ENCODE results near the gene BUB3.

BUB3 gene

GRCh38 chr10:123140164-123140982 lies 13.8 kb upstream of the BUB3 start:
- no peak for DNase-seq

GRCh38 chr10:123140983-123141390 lies 13.2 kb upstream of the BUB3 start:
- no peak for DNase-seq

DNA sequence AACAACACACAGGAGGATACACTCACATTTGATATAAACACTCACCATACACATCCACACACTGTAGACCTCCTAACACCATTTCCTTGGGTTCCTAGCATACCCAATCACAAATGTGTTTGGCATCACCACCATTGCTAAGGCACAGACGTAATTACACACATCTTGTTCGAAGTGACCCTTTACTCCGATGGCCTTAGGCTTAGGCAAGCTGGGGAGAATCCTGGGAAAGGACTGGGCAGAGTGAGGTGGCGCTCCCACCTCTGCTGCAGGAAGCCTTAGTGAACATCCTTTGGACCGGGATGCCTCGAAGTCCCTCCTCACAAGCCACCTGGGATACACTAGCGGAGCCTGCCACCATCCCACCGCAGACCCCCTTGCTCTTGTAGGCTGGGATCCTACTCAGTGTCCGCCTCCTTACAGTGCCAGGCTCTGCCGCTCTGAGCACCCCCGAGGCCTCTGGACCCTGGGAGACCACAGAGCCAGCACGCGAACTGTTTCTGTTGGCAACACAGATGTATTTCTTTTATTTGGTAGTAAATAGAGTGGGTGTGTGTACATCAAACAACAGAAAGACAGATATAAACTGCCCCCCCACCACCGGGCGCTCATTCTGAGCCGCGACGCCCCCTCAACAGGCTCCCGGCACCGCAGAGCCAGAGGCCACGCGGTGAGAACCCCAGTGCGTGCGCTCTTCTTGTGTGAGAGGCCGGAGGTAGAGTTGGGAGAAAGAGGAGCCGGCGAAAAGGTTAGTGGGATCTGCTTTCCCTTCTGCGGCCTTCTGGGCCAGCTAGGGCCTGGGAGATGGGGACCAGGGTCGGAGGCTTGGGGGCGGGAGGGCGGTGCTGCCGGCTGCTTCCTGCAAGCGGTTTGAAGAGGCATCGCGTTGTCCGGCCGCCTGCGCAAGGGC lies 12.2 kb upstream of the BUB3 start:
- DNase-seq: peak; percentile 29

DNA sequence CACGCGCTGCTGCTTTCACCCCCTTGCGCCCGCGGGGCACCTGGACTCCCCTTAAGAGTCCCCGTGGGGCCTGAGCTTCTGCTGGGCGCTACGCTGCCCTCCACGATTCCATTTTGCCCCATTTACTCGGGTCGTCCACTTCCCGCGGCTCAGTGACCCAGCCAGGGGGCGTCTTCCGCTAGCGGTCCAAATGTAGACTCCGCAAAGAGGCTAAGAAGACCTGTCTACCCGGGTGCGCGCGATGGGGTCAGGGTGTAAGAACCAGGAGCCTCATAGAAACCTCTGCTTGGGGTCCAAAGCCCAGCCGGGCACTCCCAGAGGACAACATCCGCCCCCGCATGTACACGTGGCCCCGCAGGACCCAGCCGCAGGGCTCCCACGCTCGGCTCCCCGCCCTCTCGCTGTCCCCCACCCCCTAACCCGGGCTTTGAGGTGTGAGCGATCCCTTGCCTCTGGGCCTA lies 11.5 kb upstream of the BUB3 start:
- DNase-seq: peak; percentile 32

- peak; percentile 55 for DNase-seq
These were observed 10.9 kb upstream of the BUB3 start for GRCh38 chr10:123143162-123143824.

DNA sequence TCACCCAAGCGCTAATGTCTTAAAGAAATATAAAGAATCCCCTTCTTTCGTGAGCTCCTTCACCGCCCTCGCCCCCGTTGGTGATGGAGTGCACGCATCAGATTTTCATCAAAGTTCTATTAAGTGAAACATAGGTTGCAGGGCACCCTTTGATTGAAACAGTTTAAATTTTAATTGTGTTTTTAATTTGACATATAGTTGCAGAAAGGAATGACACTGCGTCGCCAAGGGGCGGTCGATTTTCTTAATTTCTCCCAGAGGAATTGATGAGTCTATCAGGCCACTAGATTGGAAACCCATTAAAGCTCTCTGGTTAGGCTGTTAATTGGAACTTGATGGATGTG lies 10.4 kb upstream of the BUB3 start:
- no peak for DNase-seq

- peak; percentile 51 for DNase-seq
These were observed 9.3 kb upstream of the BUB3 start for GRCh38 chr10:123144697-123145541.

DNA sequence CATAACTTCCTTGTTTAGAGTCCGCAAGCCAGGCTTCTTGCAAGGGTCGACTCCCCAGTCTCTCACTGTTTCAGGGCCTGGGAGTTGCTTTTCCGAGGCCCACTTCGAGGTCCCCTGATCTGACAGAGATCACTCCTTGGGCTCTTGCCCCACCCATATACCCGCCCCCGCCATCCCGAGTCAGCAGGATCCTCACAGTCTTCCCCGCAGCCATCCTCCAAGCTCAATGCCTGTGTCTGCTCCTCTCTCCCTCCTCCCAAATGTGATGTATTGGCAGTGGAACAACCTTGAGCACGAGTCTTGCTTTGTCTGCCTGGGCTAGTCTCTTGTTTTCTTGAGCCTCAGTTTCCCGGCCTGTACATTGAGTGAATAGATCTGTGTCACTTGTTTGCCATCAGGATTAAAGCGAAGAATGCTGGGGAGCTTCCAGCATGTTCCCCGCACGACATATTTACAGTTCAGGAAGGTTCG lies 8.6 kb upstream of the BUB3 start:
- no peak for DNase-seq

DNA sequence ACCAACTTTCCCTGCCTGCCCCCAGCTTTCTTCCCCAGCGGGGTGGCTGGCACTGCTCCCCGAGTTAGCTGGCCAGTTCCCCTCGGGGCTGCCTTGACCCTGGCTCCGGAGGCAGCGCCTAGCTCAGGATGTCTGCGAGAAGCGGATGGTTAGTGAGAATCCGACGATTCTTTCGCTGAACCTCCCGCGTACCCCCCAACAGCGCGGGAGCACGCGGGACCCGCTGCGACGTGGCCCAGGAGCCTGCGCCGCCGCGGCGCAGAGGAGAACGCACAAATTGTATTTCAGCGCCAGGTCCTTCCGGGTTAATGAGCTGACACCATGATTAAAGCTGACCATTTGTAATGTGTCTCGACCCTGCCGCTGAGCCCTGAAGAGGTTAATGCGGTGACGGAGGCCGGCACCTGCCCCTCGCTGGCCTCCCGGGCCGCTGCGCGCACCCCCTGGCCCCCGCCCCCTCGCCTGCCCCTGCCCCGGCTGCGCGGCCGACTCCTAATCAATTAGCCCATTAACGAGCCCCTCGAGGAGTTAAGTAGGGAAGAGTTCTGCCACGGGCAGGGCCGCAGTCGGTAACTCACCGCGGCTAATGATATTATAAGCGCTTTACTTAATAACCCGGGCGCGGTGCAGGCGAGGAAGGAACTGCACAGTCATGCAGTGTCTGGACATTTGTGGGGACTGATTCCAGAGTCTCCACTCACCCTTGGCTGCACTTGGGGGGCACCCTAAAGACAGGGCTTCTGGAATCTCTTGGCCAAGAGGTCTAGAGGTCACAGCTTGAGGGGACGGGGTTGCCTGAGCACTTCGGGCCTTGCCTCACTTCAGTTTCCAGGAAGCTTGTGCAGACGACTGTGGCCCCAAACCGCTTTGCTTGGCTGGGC lies 7.9 kb upstream of the BUB3 start:
- DNase-seq: peak; percentile 47

DNA sequence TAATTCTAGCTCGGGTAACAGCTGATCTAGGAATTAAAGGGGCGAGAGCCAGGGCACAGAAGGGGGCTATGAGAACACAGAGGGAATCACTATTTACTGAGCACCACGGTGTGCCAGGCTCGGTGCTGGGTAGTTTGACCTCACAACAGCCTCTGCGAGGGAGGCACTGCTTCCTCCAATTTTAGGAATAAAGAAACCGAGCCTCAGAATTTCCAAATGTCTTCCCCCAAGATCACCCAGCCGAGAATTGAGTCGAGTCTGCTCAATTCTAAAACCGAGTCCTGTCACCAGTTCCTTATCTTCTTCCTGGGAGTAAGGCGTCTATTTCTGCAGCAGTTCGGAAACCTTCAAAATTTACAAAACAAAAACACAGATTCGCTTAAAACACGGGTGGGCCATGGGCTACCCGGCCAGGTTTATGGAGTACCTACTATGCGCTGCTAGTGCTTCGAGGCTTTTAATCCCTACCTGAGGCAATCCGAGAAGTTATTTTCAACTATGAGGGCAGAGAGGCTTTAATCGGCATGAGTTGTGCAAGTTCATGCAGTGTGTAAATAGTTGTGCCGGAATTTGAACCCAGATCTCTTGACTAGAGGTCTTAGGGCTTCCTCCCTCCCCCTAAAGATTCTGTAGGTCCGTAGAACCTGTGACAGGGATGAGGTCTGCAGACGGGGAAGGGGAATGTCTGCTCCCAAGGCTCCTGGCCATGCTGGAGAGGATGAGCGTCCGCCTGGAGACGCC lies 7.1 kb upstream of the BUB3 start:
- peak; percentile 9 for DNase-seq

DNA sequence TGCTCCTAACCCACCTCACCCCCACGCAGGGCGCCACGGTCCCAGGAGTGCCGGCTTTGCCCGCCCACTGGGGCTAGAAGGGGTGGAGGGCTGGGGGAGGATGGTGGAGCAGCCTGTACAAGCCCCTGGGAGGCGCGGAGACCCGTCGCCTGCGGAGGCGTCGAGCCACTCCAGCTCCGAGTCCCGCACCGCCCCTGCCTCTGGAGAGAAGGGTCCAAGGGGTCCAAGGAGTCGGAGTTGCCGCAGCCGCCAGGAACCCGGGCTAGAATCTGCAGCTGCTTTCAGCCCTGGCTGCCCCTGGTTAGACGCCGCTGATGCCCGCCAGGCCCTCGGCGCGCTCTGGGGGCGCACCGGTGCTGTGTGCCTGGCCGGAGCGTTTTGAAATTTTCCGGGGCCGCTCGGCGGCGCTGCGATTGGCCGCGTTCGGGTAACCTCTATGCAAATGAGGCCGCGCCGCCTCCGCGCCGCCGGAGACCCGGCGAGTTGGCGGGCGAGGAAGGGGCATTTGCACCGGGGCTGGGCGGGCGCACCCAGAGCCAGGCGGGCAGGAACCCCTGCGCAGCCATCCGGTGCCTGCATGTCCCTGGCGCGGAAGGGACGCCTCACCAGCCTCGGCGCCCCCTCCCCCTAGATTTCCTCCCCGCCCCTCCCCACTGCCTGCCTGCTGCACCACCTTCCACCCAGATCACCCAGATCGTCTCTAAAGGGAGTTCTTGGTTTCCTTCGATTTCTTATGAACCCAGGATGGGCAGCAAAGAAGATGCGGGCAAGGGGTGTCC lies 6.4 kb upstream of the BUB3 start, which contains the start of gene HMX2:
Gene HMX2, plus strand, starts transcription at position 502 of the 779 bp plus-strand sequence. Its CDS starts 243 bp downstream, at position 745.
- DNase-seq: peak; percentile 57

GRCh38 chr10:123148414-123149161 lies 5.6 kb upstream of the BUB3 start:
- peak; percentile 62 for DNase-seq

- DNase-seq: peak; percentile 31
These were observed 5.0 kb upstream of the BUB3 start for GRCh38 chr10:123149162-123149567.

GRCh38 chr10:123149568-123150270 lies 4.5 kb upstream of the BUB3 start:
- DNase-seq: peak; percentile 85

- no peak for DNase-seq
These were observed 3.8 kb upstream of the BUB3 start for GRCh38 chr10:123150271-123150985.

GRCh38 chr10:123150986-123151736 lies 3.0 kb upstream of the BUB3 start:
- peak; percentile 79 for DNase-seq
